ENCODE data around the gene TMEM123.

DNA sequence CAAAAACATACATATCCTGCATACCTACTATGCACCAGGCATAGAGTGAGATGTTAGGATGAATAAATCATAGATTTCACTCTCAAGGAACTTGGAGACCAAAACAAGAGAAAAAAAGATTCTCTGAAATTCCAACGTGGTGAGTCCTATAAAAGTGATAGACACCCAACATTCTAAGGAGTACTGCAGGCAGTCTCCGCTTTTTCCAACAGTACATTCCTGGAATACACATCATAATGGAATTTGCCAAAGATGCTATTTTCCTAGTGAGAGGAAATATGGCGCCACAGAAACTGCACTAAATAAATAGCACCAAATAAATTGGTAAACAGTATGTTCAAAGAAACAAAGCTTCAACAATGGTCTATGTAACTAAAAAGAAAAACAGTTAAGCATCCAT is 6.0 kb downstream of the TMEM123 start:
- TF ChIP-seq POLR2A (IDR thresholded peaks at IDR 0.05; ENCODE audit: low read length) (no peak), GATA1 (IDR thresholded peaks at IDR 0.05; ENCODE audit: low read depth, low read length) (no peak)
